ENCODE measurements around the gene NUDT5.

The NUDT5 gene

DNA sequence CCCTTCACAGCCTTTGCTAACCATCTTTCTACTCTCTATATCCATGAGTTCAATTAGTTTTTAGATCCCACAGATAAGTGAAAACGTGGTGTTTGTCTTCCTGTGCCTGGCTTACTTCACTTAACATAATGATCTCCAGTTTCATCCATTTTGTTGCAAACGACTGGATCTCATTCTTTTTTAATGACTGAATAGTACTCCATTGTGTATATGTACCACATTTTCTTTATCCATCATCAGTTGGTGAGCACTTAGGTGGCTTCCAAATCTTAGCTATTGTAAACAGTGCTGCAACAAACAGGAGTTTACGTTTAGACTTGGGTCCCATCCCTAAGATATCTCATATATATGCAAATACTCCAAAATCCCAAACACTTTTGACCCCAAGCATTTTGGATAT is 9.4 kb upstream of the NUDT5 start:
- H3K4me3 ChIP-seq (ENCODE audit: low read depth, low read length), result no peak overlapping the region
- TF ChIP-seq POLR2A (IDR thresholded peaks at IDR 0.05; ENCODE audit: extremely low read depth, insufficient read length) (no peak), MYC (IDR thresholded peaks at IDR 0.05; ENCODE audit: low read depth, low read length) (no peak)
- TF ChIP-seq, protein P1, sequence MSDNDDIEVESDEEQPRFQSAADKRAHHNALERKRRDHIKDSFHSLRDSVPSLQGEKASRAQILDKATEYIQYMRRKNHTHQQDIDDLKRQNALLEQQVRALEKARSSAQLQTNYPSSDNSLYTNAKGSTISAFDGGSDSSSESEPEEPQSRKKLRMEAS (IDR thresholded peaks at IDR 0.05; ENCODE audit: low read depth, low read length), result no peak
- TF ChIP-seq, protein P2, sequence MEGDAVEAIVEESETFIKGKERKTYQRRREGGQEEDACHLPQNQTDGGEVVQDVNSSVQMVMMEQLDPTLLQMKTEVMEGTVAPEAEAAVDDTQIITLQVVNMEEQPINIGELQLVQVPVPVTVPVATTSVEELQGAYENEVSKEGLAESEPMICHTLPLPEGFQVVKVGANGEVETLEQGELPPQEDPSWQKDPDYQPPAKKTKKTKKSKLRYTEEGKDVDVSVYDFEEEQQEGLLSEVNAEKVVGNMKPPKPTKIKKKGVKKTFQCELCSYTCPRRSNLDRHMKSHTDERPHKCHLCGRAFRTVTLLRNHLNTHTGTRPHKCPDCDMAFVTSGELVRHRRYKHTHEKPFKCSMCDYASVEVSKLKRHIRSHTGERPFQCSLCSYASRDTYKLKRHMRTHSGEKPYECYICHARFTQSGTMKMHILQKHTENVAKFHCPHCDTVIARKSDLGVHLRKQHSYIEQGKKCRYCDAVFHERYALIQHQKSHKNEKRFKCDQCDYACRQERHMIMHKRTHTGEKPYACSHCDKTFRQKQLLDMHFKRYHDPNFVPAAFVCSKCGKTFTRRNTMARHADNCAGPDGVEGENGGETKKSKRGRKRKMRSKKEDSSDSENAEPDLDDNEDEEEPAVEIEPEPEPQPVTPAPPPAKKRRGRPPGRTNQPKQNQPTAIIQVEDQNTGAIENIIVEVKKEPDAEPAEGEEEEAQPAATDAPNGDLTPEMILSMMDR (IDR thresholded peaks at IDR 0.05; ENCODE audit: low read depth, low read length), result no peak
- DNase-seq (ENCODE audit: low read depth), result no peak

DNA sequence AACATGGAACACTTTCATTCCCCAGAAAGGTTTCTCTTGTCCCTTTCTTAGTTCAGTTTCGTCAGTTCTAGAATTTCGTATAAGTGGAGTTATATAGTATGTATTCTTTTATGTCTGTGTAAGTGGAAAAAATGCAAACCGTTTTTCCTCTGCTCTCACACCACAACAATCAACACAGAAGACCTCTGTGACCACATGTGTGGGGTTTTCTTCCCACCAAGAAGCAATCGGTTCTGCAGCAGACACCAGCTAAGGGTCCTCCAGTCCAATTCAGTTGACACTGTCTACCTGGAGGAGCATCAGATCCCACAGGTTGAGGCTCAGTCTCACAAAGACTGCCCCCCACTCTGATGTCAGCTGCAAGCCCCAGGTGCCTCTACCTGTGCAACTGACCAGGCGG is 6.5 kb upstream of the NUDT5 start:
- DNase-seq (ENCODE audit: low read depth), result no peak
- no peak overlapping the region for H3K4me3 ChIP-seq (ENCODE audit: low read depth, low read length)
- TF ChIP-seq, protein P2 (IDR thresholded peaks at IDR 0.05; ENCODE audit: low read depth, low read length), result no peak
- TF ChIP-seq, protein P1 (IDR thresholded peaks at IDR 0.05; ENCODE audit: low read depth, low read length), result no peak
- TF ChIP-seq MYC (IDR thresholded peaks at IDR 0.05; ENCODE audit: low read depth, low read length) (no peak), POLR2A (IDR thresholded peaks at IDR 0.05; ENCODE audit: extremely low read depth, insufficient read length) (no peak)

DNA sequence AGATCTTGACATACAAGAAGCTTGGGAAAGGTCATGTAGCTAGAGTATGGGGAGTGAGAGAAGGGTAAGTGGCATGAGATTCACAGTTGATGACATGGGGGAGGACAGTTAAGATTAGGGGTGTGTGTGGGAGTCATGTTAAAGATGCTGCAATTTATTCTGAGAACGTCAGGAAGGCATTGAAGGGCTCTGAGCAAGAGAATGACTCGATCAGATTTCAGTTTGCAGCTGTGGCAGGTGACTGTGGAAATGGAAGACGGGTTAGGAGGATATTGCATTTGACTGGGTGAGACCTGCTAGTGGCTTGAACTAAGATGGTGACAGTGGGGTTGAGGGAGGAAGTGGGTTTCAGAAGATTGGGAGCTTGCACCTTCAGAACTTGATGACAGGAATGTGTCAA is 5.9 kb upstream of the NUDT5 start:
- TF ChIP-seq MYC (IDR thresholded peaks at IDR 0.05; ENCODE audit: low read depth, low read length), result no peak
- TF ChIP-seq, protein P2 (IDR thresholded peaks at IDR 0.05; ENCODE audit: low read depth, low read length), result no peak
- TF ChIP-seq, protein P1 (IDR thresholded peaks at IDR 0.05; ENCODE audit: low read depth, low read length), result no peak
- no peak for TF ChIP-seq POLR2A (IDR thresholded peaks at IDR 0.05; ENCODE audit: extremely low read depth, insufficient read length)
- DNase-seq (ENCODE audit: low read depth), result no peak
- no peak overlapping the region for H3K4me3 ChIP-seq (ENCODE audit: low read depth, low read length)

DNA sequence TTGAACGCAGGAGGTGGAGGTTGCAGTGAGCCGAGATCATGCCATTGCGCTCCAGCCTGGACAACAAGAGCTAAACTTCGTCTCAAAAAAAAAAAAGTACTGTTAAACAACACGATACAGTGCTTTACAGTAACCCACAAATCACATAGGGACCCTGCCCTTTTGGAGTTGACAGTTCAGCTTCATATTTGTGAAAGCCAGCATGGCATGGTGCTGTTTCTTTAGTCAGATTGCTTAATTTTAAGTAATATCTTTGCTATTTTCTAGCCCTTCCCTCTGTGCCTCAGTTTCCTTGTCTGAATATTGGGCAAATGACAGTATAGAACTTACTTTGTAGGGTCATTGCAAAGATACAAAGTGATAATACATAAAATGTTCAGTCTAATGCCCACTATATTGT is 5.2 kb upstream of the NUDT5 start:
- H3K4me3 ChIP-seq (ENCODE audit: low read depth, low read length), result no peak overlapping the region
- no peak for DNase-seq (ENCODE audit: low read depth)
- TF ChIP-seq POLR2A (IDR thresholded peaks at IDR 0.05; ENCODE audit: extremely low read depth, insufficient read length) (no peak), MYC (IDR thresholded peaks at IDR 0.05; ENCODE audit: low read depth, low read length) (no peak)
- TF ChIP-seq, protein P2 (IDR thresholded peaks at IDR 0.05; ENCODE audit: low read depth, low read length), result no peak
- TF ChIP-seq, protein P1 (IDR thresholded peaks at IDR 0.05; ENCODE audit: low read depth, low read length), result no peak

DNA sequence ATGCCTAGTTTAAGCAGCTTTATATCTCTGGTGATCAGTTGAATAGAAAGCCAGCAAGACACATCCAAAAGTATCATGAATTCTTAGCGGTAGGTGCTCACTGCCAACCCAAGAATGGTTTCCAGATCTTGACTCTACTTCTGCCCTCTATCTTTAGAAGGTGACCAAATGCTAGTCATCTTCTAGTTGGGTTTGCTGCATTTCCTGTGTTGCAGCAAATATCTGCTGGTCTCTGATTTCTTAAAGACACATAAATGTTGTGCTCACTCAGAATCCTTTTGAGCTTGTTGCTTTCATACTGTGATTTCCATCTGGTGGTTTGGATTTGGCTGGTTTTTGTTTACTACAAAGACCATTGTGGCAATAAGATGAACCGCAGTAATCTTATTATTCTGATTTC is 2.5 kb upstream of the NUDT5 start:
- peak overlapping the region; percentile 34 for H3K4me3 ChIP-seq (ENCODE audit: low read depth, low read length)
- TF ChIP-seq, protein P2 (IDR thresholded peaks at IDR 0.05; ENCODE audit: low read depth, low read length), result no peak
- TF ChIP-seq, protein P1 (IDR thresholded peaks at IDR 0.05; ENCODE audit: low read depth, low read length), result no peak
- TF ChIP-seq POLR2A (IDR thresholded peaks at IDR 0.05; ENCODE audit: extremely low read depth, insufficient read length) (no peak), MYC (IDR thresholded peaks at IDR 0.05; ENCODE audit: low read depth, low read length) (no peak)
- no peak for DNase-seq (ENCODE audit: low read depth)

Data from NB4 (cell line).